ENCODE data around the gene LIN54. TPM values are rescaled to one million over a fixed set of nuclear protein-coding genes. Genes with fewer than 3 reads are reported as not detected.
"Not testable (repeated sequence)": the region's sequence is repeated elsewhere in the genome, so short reads cannot be mapped to it uniquely, and the experiment has no call there.

LIN54 gene
- total RNA-seq (10 to 100 TPM; 20.1 to 25.7 TPM), polyA plus RNA-seq (ENCODE audit: insufficient read length in 2 of 2) (10 to 100 TPM; 12.8 to 15.2 TPM)
- long read RNA-seq, donor 1, result 0 reads
- long read RNA-seq, donor 2, result 0 reads
- long read RNA-seq, donor 3, result 0 reads
- long read RNA-seq, donor 4, partial matches to known transcripts, result 15 of 16 reads
- long read RNA-seq, donor 4, other reads (novel, unspliced or antisense), result 0 of 16 reads

DNA sequence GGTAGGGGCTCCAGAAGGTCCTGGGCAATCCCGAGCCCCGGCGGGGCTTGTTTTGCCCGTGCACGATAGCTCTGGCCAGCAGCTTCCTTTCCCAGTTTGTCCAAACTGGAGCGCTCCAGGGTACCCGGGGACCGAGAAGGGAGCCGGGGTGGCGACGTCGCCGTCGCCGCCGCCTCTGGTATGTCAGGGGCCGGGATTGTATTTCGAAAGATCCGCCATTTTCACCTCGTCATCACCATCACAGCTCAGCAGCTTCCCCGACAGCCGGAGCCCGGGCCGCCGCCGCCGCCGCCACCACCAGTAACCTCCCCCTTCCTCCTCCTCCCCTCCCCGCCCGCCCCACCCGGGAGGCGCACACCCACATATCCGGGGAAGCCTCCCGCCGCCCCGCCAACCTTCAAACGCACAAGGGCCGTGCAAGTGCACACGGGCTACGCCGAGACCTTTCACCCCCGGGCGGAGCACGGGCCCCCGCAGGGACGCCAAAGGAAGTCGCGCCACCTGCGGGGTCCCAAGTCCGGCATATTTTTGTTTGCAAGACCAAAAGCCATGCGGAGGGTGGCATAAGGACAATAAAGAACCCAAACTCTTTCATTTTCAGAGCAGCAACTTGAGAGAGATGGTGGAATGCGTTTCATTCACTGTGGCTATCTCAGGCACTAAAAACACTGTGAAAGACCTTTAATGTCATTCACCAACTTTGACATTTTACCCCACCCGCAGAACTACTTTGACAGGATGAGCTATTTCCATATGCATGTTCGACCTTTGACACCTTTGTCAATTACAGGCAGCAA is at the start of gene LIN54:
Gene LIN54, minus strand, starts transcription at position 302 of the 797 bp plus-strand sequence. CDS start 25,979 bp downstream, outside the sequence.
- Histone ChIP-seq H3K4me1 (ENCODE audit: control insufficient read depth, insufficient read depth, low read length) (peaks cover 11% of the 10 kb centered on the region), H3K36me3 (ENCODE audit: control insufficient read depth, insufficient read depth, low read length) (no peaks in the 10 kb centered on the region), H3K4me3 (ENCODE audit: low read depth, low read length) (peak within 1 kb of the TSS; percentile 93), H3K27me3 (ENCODE audit: control insufficient read depth, insufficient read depth, low read length) (no peaks in the 10 kb centered on the region), H3K27ac (ENCODE audit: low read depth, low read length) (peak within 1 kb of the TSS; percentile 94), H3K9me3 (ENCODE audit: control insufficient read depth, insufficient read depth, low read length) (no peaks in the 10 kb centered on the region)
- DNase-seq (ENCODE audit: low read depth in 4 of 6, low spot score in 6 of 6), result peak in 4 of 6 donors; percentile 24 to 89 (median 62)
- under 1% methylated on average over 43 of the region's 54 CpGs for WGBS (ENCODE audit: insufficient coverage)

DNA sequence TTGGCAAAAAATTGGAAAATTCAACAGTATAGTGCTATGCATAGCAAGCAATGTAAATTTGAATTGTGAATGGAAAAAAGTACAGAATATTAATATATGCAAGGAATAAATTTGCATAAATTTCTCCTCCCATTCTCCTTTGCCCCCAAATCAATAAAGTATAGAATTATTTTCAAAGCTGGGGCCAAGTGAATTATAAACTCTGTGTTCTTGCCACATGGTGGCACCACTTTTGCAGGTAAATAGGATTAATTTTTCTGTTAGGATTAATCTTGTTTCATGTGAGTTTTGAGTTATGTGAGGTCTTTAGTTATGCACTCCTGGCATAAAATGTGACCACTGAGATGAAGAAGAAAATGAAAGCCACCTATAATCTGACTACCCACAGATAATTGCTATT is 44.3 kb upstream of the LIN54 start:
- peak in 1 of 6 donors; percentile 33 for DNase-seq (ENCODE audit: low read depth in 4 of 6, low spot score in 6 of 6)
- H3K36me3 ChIP-seq (ENCODE audit: control insufficient read depth, insufficient read depth, low read length), result peaks cover 42% of the 10 kb centered on the region
- no peaks in the 10 kb centered on the region for H3K4me1 ChIP-seq (ENCODE audit: control insufficient read depth, insufficient read depth, low read length)
- no peaks in the 10 kb centered on the region for H3K27me3 ChIP-seq (ENCODE audit: control insufficient read depth, insufficient read depth, low read length)
- no peak overlapping the region for H3K27ac ChIP-seq (ENCODE audit: low read depth, low read length)
- H3K9me3 ChIP-seq (ENCODE audit: control insufficient read depth, insufficient read depth, low read length), result no peaks in the 10 kb centered on the region
- no peak overlapping the region for H3K4me3 ChIP-seq (ENCODE audit: low read depth, low read length)

DNA sequence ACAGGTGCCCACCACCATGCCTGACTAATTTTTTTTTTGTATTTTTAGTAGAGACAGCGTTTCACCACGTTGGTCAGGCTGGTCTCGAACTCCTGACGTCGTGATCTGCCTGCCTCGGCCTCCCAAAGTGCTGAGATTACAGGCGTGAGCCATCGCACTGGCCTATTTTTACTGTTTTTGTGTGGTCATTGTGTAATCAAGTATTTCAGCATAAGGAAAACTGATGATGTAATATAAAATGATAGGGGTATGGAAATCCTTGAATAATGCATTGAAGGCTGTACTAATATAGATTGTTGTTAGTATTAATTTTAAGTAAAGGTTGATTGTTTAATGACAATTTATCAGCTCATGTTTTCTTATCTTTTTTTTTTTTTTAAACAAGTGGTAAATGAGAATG is 38.2 kb upstream of the LIN54 start:
- not testable (repeated sequence) for H3K4me3 ChIP-seq (ENCODE audit: low read depth, low read length); H3K27ac ChIP-seq (ENCODE audit: low read depth, low read length); H3K27me3 ChIP-seq (ENCODE audit: control insufficient read depth, insufficient read depth, low read length); H3K4me1 ChIP-seq (ENCODE audit: control insufficient read depth, insufficient read depth, low read length); H3K9me3 ChIP-seq (ENCODE audit: control insufficient read depth, insufficient read depth, low read length); DNase-seq (ENCODE audit: low read depth in 4 of 6, low spot score in 6 of 6)
- 100% methylated on average over 6 of the region's 8 CpGs for WGBS (ENCODE audit: insufficient coverage)
- H3K36me3 ChIP-seq (ENCODE audit: control insufficient read depth, insufficient read depth, low read length), result peaks cover 33% of the 10 kb centered on the region

DNA sequence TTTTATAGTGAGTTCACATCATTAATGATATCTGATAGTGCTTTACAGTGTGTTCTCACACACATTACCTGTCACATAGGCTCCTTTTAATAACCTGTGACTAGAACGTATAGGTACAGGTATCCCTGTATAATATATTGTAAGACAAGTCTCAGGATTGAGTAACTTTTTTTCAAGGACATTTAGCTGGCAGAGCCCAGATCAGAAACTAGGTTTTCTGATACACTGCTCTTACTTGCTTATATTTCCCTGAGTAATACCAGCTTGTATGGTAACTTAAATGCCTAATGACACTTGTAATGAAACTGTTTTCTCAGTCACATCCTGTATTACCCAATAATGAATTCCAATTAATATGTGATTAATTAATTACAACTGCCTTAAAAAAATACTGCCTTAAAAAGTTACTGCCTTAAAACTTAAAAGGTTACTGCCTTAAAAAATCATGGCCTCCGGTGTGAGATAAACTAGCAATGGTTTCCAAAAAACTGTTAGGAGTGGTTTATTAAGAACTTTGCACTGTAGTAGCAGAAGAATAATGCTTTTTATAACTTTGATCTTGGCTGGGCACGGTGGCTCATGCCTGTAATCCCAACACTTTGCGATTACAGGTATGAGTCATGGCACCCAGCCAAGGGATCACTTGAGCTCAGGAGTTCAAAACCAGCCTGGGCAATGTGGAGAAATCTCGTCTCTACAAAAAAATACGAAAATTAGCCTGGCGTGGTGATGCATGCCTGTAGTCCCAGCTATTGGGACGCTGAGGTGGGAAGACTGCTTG is 36.3 kb upstream of the LIN54 start:
- Histone ChIP-seq H3K36me3 (ENCODE audit: control insufficient read depth, insufficient read depth, low read length) (peaks cover 25% of the 10 kb centered on the region), H3K4me3 (ENCODE audit: low read depth, low read length) (no peak overlapping the region), H3K27me3 (ENCODE audit: control insufficient read depth, insufficient read depth, low read length) (no peaks in the 10 kb centered on the region), H3K9me3 (ENCODE audit: control insufficient read depth, insufficient read depth, low read length) (no peaks in the 10 kb centered on the region), H3K27ac (ENCODE audit: low read depth, low read length) (no peak overlapping the region), H3K4me1 (ENCODE audit: control insufficient read depth, insufficient read depth, low read length) (no peaks in the 10 kb centered on the region)
- WGBS (ENCODE audit: insufficient coverage), result 89% methylated on average over 7 of the region's 8 CpGs
- DNase-seq (ENCODE audit: low read depth in 4 of 6, low spot score in 6 of 6), result no peak

DNA sequence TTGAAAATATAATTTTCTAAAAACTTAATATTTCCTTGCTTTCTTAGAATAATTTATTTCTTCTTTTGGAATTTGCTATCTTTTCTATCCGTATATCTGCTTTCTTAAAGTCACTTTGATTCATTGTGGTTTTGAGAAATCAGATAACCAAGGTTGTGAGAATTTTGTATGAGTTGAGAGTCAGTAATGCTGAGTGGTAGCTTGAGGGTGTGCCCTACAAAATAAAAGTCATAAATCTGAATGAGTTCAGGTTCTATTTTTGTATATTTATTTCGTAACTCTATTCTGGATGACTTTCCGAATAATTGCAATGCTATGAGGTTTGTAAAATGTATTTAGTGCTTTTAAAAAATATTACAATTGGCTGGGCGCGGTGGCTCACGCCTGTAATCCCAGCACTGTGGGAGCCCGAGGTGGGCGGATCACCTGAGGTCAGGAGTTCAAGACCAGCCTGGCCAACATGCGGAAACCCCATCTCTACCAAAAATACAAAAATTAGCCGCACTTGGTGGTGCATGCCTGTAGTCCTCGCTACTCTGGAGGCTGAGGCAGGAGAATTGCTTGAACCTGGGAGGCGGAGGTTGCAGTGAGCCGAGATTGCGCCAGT is 33.3 kb upstream of the LIN54 start:
- Histone ChIP-seq H3K4me1 (ENCODE audit: control insufficient read depth, insufficient read depth, low read length) (no peaks in the 10 kb centered on the region), H3K4me3 (ENCODE audit: low read depth, low read length) (no peak overlapping the region), H3K27me3 (ENCODE audit: control insufficient read depth, insufficient read depth, low read length) (no peaks in the 10 kb centered on the region), H3K9me3 (ENCODE audit: control insufficient read depth, insufficient read depth, low read length) (no peaks in the 10 kb centered on the region), H3K36me3 (ENCODE audit: control insufficient read depth, insufficient read depth, low read length) (peaks cover 6% of the 10 kb centered on the region), H3K27ac (ENCODE audit: low read depth, low read length) (no peak overlapping the region)
- 100% methylated on average over 6 of the region's 14 CpGs for WGBS (ENCODE audit: insufficient coverage)
- no peak for DNase-seq (ENCODE audit: low read depth in 4 of 6, low spot score in 6 of 6)

DNA sequence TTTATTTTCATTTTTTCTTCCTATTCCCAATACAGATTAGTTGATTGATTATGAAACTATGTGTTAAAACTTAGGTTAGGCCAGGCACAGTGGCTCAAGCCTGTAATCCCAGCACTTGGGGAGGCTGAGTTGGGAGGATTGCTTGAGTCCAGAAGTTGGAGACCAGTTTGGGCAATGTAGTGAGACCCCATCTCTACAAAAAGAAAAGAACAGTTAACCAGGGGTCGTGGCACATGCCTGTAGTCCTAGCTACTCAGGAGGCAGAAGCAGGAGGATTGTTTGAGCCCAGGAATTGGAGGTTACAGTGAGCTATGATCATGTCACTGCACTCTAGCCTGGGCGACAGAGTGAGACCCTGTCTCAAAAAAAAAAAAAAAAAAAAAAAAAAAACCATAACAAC is 32.5 kb upstream of the LIN54 start:
- H3K9me3 ChIP-seq (ENCODE audit: control insufficient read depth, insufficient read depth, low read length); H3K36me3 ChIP-seq (ENCODE audit: control insufficient read depth, insufficient read depth, low read length); H3K27me3 ChIP-seq (ENCODE audit: control insufficient read depth, insufficient read depth, low read length); DNase-seq (ENCODE audit: low read depth in 4 of 6, low spot score in 6 of 6); H3K4me3 ChIP-seq (ENCODE audit: low read depth, low read length); H3K27ac ChIP-seq (ENCODE audit: low read depth, low read length); H3K4me1 ChIP-seq (ENCODE audit: control insufficient read depth, insufficient read depth, low read length): not testable (repeated sequence)
- no CpG with 5 or more reads among the region's 2 CpGs for WGBS (ENCODE audit: insufficient coverage)

DNA sequence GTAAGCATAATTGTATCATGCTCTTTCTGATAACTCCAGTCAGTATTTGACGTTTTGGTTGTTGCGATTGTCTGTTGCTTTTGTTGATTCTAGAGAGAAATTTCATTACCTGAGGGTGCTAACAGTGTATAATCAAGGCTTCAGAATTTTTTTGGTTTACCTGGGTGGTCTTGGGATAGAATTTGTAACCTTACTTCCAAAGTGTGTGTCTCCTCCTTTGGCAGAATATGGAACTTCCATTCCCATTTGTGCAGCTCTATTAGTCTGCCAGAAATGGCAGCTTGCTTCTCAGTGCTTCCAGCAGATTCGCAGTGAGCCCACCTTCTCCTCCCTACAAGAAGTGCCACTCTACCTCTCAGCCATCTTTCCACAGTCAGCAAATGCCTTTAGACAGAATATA is 29.6 kb upstream of the LIN54 start:
- no peak overlapping the region for H3K27ac ChIP-seq (ENCODE audit: low read depth, low read length)
- H3K4me3 ChIP-seq (ENCODE audit: low read depth, low read length), result no peak overlapping the region
- H3K27me3 ChIP-seq (ENCODE audit: control insufficient read depth, insufficient read depth, low read length), result no peaks in the 10 kb centered on the region
- H3K9me3 ChIP-seq (ENCODE audit: control insufficient read depth, insufficient read depth, low read length), result no peaks in the 10 kb centered on the region
- no peak for DNase-seq (ENCODE audit: low read depth in 4 of 6, low spot score in 6 of 6)
- no peaks in the 10 kb centered on the region for H3K36me3 ChIP-seq (ENCODE audit: control insufficient read depth, insufficient read depth, low read length)
- H3K4me1 ChIP-seq (ENCODE audit: control insufficient read depth, insufficient read depth, low read length), result peaks cover 9% of the 10 kb centered on the region
- 83% methylated on average over 2 of the region's 3 CpGs for WGBS (ENCODE audit: insufficient coverage)

DNA sequence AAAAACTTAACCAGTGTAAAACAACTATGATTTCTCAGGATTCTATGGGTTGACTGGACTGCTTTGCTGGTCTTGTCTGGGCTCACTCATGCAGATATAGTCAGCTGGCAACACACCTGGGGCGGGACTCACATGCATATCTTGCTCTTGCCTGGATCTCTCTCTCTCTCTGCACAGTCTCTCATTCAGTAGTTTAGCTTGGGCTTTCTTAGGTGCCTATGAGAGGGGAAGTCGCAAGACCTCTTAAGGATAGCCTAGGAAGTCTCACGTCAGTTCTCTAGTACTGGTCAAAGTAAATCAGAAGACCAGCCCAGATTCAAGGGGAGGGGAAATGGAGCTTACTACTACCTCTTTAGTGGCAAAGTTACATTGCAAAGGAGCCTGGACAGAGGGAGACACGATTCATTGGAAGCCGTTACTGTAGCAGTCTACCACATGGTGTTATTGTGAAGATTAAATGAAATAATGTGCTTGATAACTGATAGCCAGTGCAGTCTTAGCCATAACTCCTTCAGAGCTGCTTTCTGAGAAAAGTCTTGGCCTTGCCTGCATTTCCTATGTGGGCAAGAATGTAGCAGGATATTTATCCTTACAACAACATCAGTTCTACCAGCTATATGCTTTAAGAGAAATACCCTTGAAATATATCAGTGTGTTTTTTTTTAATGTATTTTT is 26.5 kb upstream of the LIN54 start:
- no peak for DNase-seq (ENCODE audit: low read depth in 4 of 6, low spot score in 6 of 6)
- Histone ChIP-seq H3K27me3 (ENCODE audit: control insufficient read depth, insufficient read depth, low read length) (no peaks in the 10 kb centered on the region), H3K4me1 (ENCODE audit: control insufficient read depth, insufficient read depth, low read length) (peaks cover 9% of the 10 kb centered on the region), H3K36me3 (ENCODE audit: control insufficient read depth, insufficient read depth, low read length) (no peaks in the 10 kb centered on the region), H3K27ac (ENCODE audit: low read depth, low read length) (no peak overlapping the region), H3K4me3 (ENCODE audit: low read depth, low read length) (no peak overlapping the region), H3K9me3 (ENCODE audit: control insufficient read depth, insufficient read depth, low read length) (no peaks in the 10 kb centered on the region)
- WGBS (ENCODE audit: insufficient coverage), result 60% methylated on average over 1 of the region's 5 CpGs

Data from spinal cord (tissue), 10 donors.